Retinal pigment epithelial cell (primary cell): ENCODE data around the gene GNAO1.

Experiments
- DNase-seq: peaks from one replicate; pipeline ENCODE4 v3.0.0-alpha.2; 2010; ENCODE audit warnings: low read depth
- H3K4me3 ChIP-seq: 2 replicates; pipeline ENCODE4 v1.5.1; 2011; ENCODE audit warnings: mild to moderate bottlenecking, low read length, control low read depth, moderate library complexity
- CTCF ChIP-seq: conservative IDR thresholded peaks from 2 replicates; pipeline ENCODE4 v1.5.1; 2011; ENCODE audit warnings: low read depth, low read length, control low read depth, inconsistent platforms

GNAO1 gene

GRCh38 chr16:56265184-56265583, 73.9 kb downstream of the GNAO1 start:
- TF ChIP-seq CTCF, result no peak

GRCh38 chr16:56265746-56266145, 74.5 kb downstream of the GNAO1 start:
- DNase-seq, result no peak
- no peak overlapping the region for H3K4me3 ChIP-seq
- TF ChIP-seq CTCF, result no peak

More at GRCh38 chr16:56265184-56265583, 73.9 kb downstream of the GNAO1 start:
- no peak overlapping the region for H3K4me3 ChIP-seq
- DNase-seq, result no peak

- H3K4me3 ChIP-seq, result no peak overlapping the region
- TF ChIP-seq CTCF, result no peak
- no peak for DNase-seq
Measured at GRCh38 chr16:56266641-56267607, 75.6 kb downstream of the GNAO1 start.

- no peak for DNase-seq
- TF ChIP-seq CTCF, result no peak
- H3K4me3 ChIP-seq, result no peak overlapping the region
Measured at GRCh38 chr16:56267888-56268287, 76.6 kb downstream of the GNAO1 start.

- no peak for DNase-seq
- TF ChIP-seq CTCF, result no peak
- no peak overlapping the region for H3K4me3 ChIP-seq
Measured at GRCh38 chr16:56268799-56269198, 77.5 kb downstream of the GNAO1 start.

GRCh38 chr16:56269281-56269680, 78.0 kb downstream of the GNAO1 start:
- TF ChIP-seq CTCF, result no peak
- DNase-seq, result no peak
- no peak overlapping the region for H3K4me3 ChIP-seq
